SU-DHL-6 (cell line): Measurements from ENCODE around the gene ZNF333.

Experiments used
- CTCF ChIP-seq: fragments of 200-600 bp; sonication (generic); IDR thresholded peaks from one replicate; pipeline ENCODE4 v1.5.1; 2017; ENCODE audit warnings: antibody characterized with exemption, mild to moderate bottlenecking, low read length, moderate library complexity; ENCODE audit not compliant: insufficient read depth, poor library complexity, severe bottlenecking
- EZH2phosphoT487 ChIP-seq: fragments of 200-600 bp; sonication (generic), shearing (Covaris generic); conservative IDR thresholded peaks from 2 replicates; pipeline ENCODE4 v1.6.1; 2018; ENCODE audit warnings: mild to moderate bottlenecking, antibody characterized with exemption, low read length, moderate library complexity, mixed read lengths

- TF ChIP-seq CTCF (no peak), EZH2phosphoT487 (no peak)
Measured at GRCh38 chr19:14689598-14690503, at the start of gene ZNF333.
